ENCODE results near the gene LGR4. TPM values are rescaled to one million over a fixed set of nuclear protein-coding genes. Genes with fewer than 3 reads are reported as not detected.

The LGR4 gene
- total and polyA plus RNA-seq, 9 of the 15 experiments (the other 6 are each of a cell fraction or from before 2014, with no cell fraction given): 0.94 to 10.1 (median 5.8) TPM

GRCh38 chr11:27506200-27507182, 33.9 kb upstream of the LGR4 start, which contains the start of gene LIN7C (continued):
- TF ChIP-seq HOMEZ (CRISPR knock-in tag; IDR thresholded peaks at IDR 0.05) (no peak), HDAC8 (tag; IDR thresholded peaks at IDR 0.05) (no peak), MYC (IDR thresholded peaks at IDR 0.05; ENCODE audit: low read depth, low read length) (peak; percentile 46), MYC (CRISPR knock-in tag; IDR thresholded peaks at IDR 0.05; ENCODE audit: borderline replicate concordance, low read depth) (no peak; the same call in 1 of the 2 replicates), ETS1 (conservative IDR thresholded peaks at IDR 0.05; ENCODE audit: control insufficient read depth, low read depth, low read length) (0 out of 2 replicates have a peak, but pooled peaks have one; percentile 82), E2F6 (IDR thresholded peaks at IDR 0.05; ENCODE audit: borderline replicate concordance in 1 of 2, extremely low read depth in 1 of 2, insufficient read depth in 1 of 2, insufficient read length in 1 of 2, low read depth in 1 of 2, low read length in 1 of 2, poor library complexity in 1 of 2, severe bottlenecking in 1 of 2) (peak in 1 of 2 experiments; percentile 44), TAF9B (IDR thresholded peaks at IDR 0.05; ENCODE audit: partially characterized antibody) (peak; percentile 91), MAFG (tag; conservative IDR thresholded peaks at IDR 0.05) (no peak), NEUROD1 (IDR thresholded peaks at IDR 0.05; ENCODE audit: borderline replicate concordance, low read depth, low read length, partially characterized antibody) (peak; percentile 22), ID3 (CRISPR knock-in tag; IDR thresholded peaks at IDR 0.05) (no peak), ID3 (tag; IDR thresholded peaks at IDR 0.05) (no peak), EGR1 (conservative IDR thresholded peaks at IDR 0.05) (peak; percentile 90), NONO (IDR thresholded peaks at IDR 0.05; ENCODE audit: low read depth in 2 of 2, low read length in 1 of 2) (no peak), XRCC4 (IDR thresholded peaks at IDR 0.05; ENCODE audit: extremely low read depth, insufficient read depth, insufficient read length) (no peak), MITF (IDR thresholded peaks at IDR 0.05) (no peak), JUND (IDR thresholded peaks at IDR 0.05; ENCODE audit: borderline replicate concordance, low read depth, low read length) (peak; percentile 48), JUND (tag; IDR thresholded peaks at IDR 0.05; ENCODE audit: borderline replicate concordance, low read depth, low read length) (peak; percentile 10; the same call in 1 of the 3 replicates)
